MM.1S (cell line): ENCODE data around the gene ATG5.

ENCODE experiments used
- CTCF ChIP-seq: fragments of 300-600 bp; sonication (generic); IDR thresholded peaks from 2 replicates; pipeline ENCODE4 v1.5.1; 2016; ENCODE audit warnings: antibody characterized with exemption, low read length, mixed read lengths
- EZH2 ChIP-seq: fragments of 300-600 bp; sonication (generic); optimal IDR thresholded peaks from 2 replicates; pipeline ENCODE3; 2017; ENCODE audit warnings: low read depth, mild to moderate bottlenecking, antibody characterized with exemption, low read length, mixed read lengths
- EZH2phosphoT487 ChIP-seq: fragments of 300-600 bp; sonication (generic); IDR thresholded peaks from 2 replicates; pipeline ENCODE4 v1.6.1; 2018; ENCODE audit warnings: antibody characterized with exemption, low read length

GRCh38 chr6:106143665-106144064, 181.9 kb downstream of the ATG5 start:
- TF ChIP-seq CTCF (no peak), EZH2 (no peak), EZH2phosphoT487 (no peak)
